HT1080 (cell line): Measurements from ENCODE around the gene ZNF335. TPM values are rescaled to one million over a fixed set of nuclear protein-coding genes. Genes with fewer than 3 reads are reported as not detected.
A peak's percentile ranks its signal among the peaks of the same experiment; 100 is the strongest.
"Not testable (repeated sequence)": the region's sequence is repeated elsewhere in the genome, so short reads cannot be mapped to it uniquely, and the experiment has no call there.

Experiments
- DNase-seq: peaks from one replicate; pipeline ENCODE4 v3.0.0-alpha.2; 2015; ENCODE audit warnings: low read depth
- total RNA-seq: library from RNA; depleted of rRNA; stranded (reverse); fragments of >200 nt; shearing (Covaris generic); gene quantifications from 2 replicates; pipeline ENCODE4 v1.2.3, GENCODE V29; 2014

ZNF335 gene
- total RNA-seq, 1 experiment from 2014 or later = 18.0 TPM

DNA sequence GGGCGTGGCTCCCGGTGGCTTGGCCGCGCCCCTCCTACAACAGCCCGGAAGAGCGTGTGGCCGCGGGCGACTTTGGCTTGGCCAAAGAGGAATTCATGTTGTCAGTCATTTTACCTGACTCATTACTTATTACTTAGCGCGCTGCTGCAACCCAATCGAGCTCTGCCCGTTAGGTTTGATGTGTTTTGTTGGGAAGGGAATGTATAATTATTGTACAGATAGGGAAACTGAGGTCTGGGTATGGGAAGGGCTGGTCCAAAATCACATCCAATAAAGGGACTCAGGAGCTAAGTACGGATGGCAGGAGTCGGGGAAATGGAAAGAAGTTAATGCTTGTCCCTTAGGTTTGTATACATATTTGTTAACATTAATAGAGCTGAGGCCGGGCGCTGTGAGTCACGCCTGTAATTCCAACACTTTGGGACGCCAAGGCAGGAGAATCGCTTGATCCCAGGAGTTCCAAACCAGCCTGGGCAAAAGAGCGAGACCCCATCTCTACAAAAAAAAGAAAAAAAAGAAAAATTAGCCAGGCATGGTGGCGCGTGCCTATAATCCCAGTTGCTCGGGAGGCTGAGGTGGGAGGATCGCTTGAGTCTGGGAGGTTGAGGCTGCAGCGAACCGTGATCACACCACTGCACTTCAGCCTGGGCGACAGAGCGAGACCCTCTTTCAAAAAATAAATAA lies 639 bp upstream of the ZNF335 start:
- no peak for DNase-seq

- DNase-seq = no peak
These were observed 653 bp downstream of the ZNF335 start for GRCh38 chr20:45971425-45971674.

GRCh38 chr20:45970646-45971424 lies 1.2 kb downstream of the ZNF335 start:
- no peak for DNase-seq

- peak; percentile 62 for DNase-seq
These were observed 2.0 kb downstream of the ZNF335 start for GRCh38 chr20:45969712-45970634.

GRCh38 chr20:45968801-45969711 lies 2.9 kb downstream of the ZNF335 start:
- no peak for DNase-seq

GRCh38 chr20:45968081-45968671 lies 3.8 kb downstream of the ZNF335 start:
- no peak for DNase-seq

DNA sequence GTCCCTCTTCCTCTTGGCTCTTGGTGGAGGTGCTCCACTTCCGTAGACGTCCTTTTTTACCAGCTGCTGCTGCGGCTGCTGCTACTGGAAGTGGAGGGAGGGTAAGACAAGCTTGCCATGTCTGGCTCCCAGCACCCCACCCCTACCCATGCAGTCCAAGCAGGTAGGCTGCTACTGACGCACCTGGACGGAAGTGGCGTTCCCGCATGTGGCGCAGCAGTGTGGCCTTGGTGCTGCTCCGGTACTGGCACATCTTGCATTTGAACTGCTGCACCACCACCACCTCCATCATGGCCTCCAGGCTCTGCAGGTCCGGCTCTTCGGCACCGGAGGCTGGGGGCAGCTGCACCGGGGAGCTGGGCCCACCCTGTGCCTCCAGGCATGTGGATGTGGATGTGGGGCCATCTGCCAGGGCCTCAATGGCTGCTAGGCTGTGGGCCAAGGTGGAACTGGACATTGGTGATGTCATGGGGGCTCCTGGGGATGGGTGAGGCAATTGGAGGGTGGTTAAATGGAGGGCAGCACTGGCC lies 4.4 kb downstream of the ZNF335 start:
- DNase-seq = no peak

DNA sequence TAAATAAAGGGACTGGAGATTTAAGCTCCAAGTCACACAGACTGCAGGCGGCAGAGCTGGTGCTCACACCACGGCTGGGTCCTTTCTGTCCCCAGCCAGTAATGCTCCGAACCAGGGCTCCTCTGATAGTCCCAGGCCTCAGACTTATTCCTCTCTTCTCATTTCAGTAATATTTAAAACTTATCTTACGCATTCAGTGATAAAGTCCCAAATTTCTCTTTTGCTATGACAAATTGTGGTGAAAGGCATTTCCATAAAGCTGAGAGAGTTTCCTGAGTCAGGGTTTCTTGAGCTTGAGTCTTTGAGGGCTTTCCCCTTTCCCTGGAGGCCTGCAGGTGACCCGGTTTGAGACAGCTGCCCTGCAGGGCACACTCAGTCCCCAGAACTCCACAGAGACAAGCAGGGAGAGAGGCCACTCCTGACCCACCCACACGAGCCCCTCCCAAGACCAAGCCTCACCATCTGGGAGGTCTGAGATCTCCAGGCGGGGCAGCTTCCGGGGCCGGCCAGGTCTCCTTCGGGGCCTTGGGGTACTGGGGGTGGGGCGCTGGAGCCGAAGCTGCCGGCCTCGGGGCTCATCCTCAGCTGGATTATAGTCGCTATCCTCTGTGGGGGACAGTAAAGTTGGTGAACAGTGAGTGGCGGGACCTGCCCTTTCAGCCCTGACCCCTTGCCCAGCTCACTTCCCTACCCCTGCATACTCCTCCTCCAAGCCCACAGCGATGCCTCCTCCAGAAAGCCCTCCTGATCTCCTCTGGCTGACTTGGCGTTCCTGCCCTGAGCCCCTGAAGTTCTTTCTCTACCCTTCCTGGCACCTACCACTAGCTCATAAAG lies 6.6 kb downstream of the ZNF335 start:
- no peak for DNase-seq

- DNase-seq = no peak
These were observed 8.0 kb downstream of the ZNF335 start for GRCh38 chr20:45964006-45964400.

GRCh38 chr20:45963059-45964005 lies 8.7 kb downstream of the ZNF335 start:
- DNase-seq = peak; percentile 46

- no peak for DNase-seq
These were observed 9.8 kb downstream of the ZNF335 start for GRCh38 chr20:45962031-45962755.

- DNase-seq = no peak
These were observed 11.9 kb downstream of the ZNF335 start for GRCh38 chr20:45959956-45960630.

- no peak for DNase-seq
These were observed 12.9 kb downstream of the ZNF335 start for GRCh38 chr20:45959126-45959525.

DNA sequence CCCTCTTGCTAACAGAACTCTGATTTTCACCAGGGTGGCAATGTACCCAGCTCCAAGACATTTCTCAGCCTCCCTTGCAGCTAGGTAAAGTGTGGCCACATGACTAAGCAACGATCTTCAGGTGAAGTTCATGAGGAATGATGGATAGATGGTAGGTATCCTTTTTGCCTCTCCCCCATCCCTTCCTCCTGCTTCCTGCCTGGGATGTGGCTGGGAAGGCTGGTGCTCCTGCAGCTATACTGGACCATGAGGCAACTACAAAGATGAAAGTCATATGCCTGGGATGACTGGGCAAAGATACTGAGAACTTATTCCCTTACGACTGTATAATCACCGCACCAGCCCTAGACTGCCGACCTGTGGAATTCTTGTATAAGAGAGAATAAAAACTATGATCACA lies 13.4 kb downstream of the ZNF335 start:
- DNase-seq = no peak

GRCh38 chr20:45957021-45957941 lies 14.7 kb downstream of the ZNF335 start:
- no peak for DNase-seq

GRCh38 chr20:45956326-45956725 lies 15.7 kb downstream of the ZNF335 start:
- DNase-seq = not testable (repeated sequence)
